MM.1S (cell line): Measurements from ENCODE around the gene MIOX.

Experiments
- EZH2 ChIP-seq: fragments of 300-600 bp; sonication (generic); optimal IDR thresholded peaks from 2 replicates; pipeline ENCODE3; 2017; ENCODE audit warnings: low read depth, mild to moderate bottlenecking, antibody characterized with exemption, low read length, mixed read lengths
- TF ChIP-seq, protein P1 (sequence below): fragments of 300-600 bp; sonication (generic); IDR thresholded peaks from 2 replicates; pipeline ENCODE4 v1.5.1; 2016; ENCODE audit warnings: antibody characterized with exemption, low read length, mixed read lengths

- TF ChIP-seq EZH2 = no peak
- TF ChIP-seq, protein P1, sequence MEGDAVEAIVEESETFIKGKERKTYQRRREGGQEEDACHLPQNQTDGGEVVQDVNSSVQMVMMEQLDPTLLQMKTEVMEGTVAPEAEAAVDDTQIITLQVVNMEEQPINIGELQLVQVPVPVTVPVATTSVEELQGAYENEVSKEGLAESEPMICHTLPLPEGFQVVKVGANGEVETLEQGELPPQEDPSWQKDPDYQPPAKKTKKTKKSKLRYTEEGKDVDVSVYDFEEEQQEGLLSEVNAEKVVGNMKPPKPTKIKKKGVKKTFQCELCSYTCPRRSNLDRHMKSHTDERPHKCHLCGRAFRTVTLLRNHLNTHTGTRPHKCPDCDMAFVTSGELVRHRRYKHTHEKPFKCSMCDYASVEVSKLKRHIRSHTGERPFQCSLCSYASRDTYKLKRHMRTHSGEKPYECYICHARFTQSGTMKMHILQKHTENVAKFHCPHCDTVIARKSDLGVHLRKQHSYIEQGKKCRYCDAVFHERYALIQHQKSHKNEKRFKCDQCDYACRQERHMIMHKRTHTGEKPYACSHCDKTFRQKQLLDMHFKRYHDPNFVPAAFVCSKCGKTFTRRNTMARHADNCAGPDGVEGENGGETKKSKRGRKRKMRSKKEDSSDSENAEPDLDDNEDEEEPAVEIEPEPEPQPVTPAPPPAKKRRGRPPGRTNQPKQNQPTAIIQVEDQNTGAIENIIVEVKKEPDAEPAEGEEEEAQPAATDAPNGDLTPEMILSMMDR = no peak
Observed at GRCh38 chr22:50516891-50517290, 30.2 kb downstream of the MIOX start.
